Muscle of leg (tissue), 11 donors: Measurements from ENCODE around the gene SAPCD2. TPM values are rescaled to one million over a fixed set of nuclear protein-coding genes. Genes with fewer than 3 reads are reported as not detected.

Experiments
- DNase-seq: peaks from one replicate; pipeline ENCODE4 v3.0.0; 2013
- H3K27ac ChIP-seq: one replicate; pipeline ENCODE4 v1.5.1; 2013; ENCODE audit warnings: mild to moderate bottlenecking, low read length, control low read depth
- H3K27me3 ChIP-seq: one replicate; pipeline ENCODE4 v1.6.1; 2013; ENCODE audit warnings: low read length; ENCODE audit not compliant: control insufficient read depth, insufficient read depth
- H3K36me3 ChIP-seq: one replicate; pipeline ENCODE4 v1.6.1; 2013; ENCODE audit warnings: low read length; ENCODE audit not compliant: control insufficient read depth, insufficient read depth
- H3K4me1 ChIP-seq: one replicate; pipeline ENCODE4 v1.6.1; 2013; ENCODE audit warnings: low read length; ENCODE audit not compliant: control insufficient read depth, insufficient read depth
- H3K4me3 ChIP-seq: one replicate; pipeline ENCODE4 v1.5.1; 2013; ENCODE audit warnings: low read length, control low read depth
- H3K9me3 ChIP-seq: replicated peaks from 2 replicates; pipeline ENCODE4 v1.6.1; 2013; ENCODE audit warnings: low read depth, low read length; ENCODE audit not compliant: control insufficient read depth
- WGBS: methylation state at CpG from one replicate; pipeline ENCODE4 v1.1.5; 2013; ENCODE audit warnings: missing lambda C conversion rate; ENCODE audit not compliant: insufficient coverage; 5-methylcytosine and 5-hydroxymethylcytosine counted together
- polyA plus RNA-seq, 8 donors: library from polyadenylated mRNA; unstranded; fragments of 120-200 nt; gene quantifications; one replicate each; pipeline versions ENCODE4 v1.2.1 to v1.2.3, GENCODE V29; 2013; ENCODE audit warnings: inconsistent platforms in 1 of 8, low replicate concordance in 1 of 8; ENCODE audit not compliant: insufficient read length in 8 of 8, insufficient read depth in 1 of 8
- total RNA-seq: library from RNA; stranded (reverse); fragments of 120-200 nt; gene quantifications from one replicate; pipeline ENCODE4 v1.2.4, GENCODE V29; 2013

SAPCD2 gene
- total and polyA plus RNA-seq, 9 donors = 3.4 to 7.2 (median 5.3) TPM

- DNase-seq = no peak
- Histone ChIP-seq H3K27ac (no peak overlapping the region), H3K36me3 (no peaks in the 10 kb centered on the region), H3K4me3 (no peak overlapping the region), H3K9me3 (no peaks in the 10 kb centered on the region), H3K4me1 (peaks cover 27% of the 10 kb centered on the region), H3K27me3 (peaks cover 10% of the 10 kb centered on the region)
- WGBS = 77% methylated on average over 2 of the region's 2 CpGs
Observed at GRCh38 chr9:137071282-137071681, 925 bp upstream of the SAPCD2 start.

GRCh38 chr9:137070906-137071275, 534 bp upstream of the SAPCD2 start:
- no peaks in the 10 kb centered on the region for H3K9me3 ChIP-seq
- peak; percentile 66 for DNase-seq
- H3K4me1 ChIP-seq = peaks cover 27% of the 10 kb centered on the region
- peak overlapping the region; percentile 35 for H3K4me3 ChIP-seq
- no peaks in the 10 kb centered on the region for H3K36me3 ChIP-seq
- whole genome bisulfite sequencing = 10% methylated on average over 5 of the region's 6 CpGs
- H3K27ac ChIP-seq = no peak overlapping the region
- peaks cover 10% of the 10 kb centered on the region for H3K27me3 ChIP-seq

GRCh38 chr9:137069508-137070091, 757 bp downstream of the SAPCD2 start:
- Histone ChIP-seq H3K36me3 (no peaks in the 10 kb centered on the region), H3K4me1 (peaks cover 27% of the 10 kb centered on the region), H3K27me3 (peaks cover 10% of the 10 kb centered on the region), H3K9me3 (no peaks in the 10 kb centered on the region), H3K4me3 (peak overlapping the region; percentile 30), H3K27ac (no peak overlapping the region)
- no peak for DNase-seq
- 4% methylated on average over 52 of the region's 52 CpGs for WGBS

- Histone ChIP-seq H3K4me3 (peak overlapping the region; percentile 30), H3K36me3 (no peaks in the 10 kb centered on the region), H3K9me3 (no peaks in the 10 kb centered on the region), H3K27me3 (peaks cover 10% of the 10 kb centered on the region), H3K27ac (no peak overlapping the region), H3K4me1 (peaks cover 31% of the 10 kb centered on the region)
- WGBS = 85% methylated on average over 17 of the region's 17 CpGs
- DNase-seq = no peak
Observed at GRCh38 chr9:137068539-137069507, 1.5 kb downstream of the SAPCD2 start.

GRCh38 chr9:137067860-137068538, 2.4 kb downstream of the SAPCD2 start:
- no peak overlapping the region for H3K4me3 ChIP-seq
- 60% methylated on average over 11 of the region's 12 CpGs for WGBS
- DNase-seq = peak; percentile 84
- peaks cover 7% of the 10 kb centered on the region for H3K27me3 ChIP-seq
- H3K9me3 ChIP-seq = no peaks in the 10 kb centered on the region
- no peak overlapping the region for H3K27ac ChIP-seq
- H3K4me1 ChIP-seq = peaks cover 34% of the 10 kb centered on the region
- H3K36me3 ChIP-seq = no peaks in the 10 kb centered on the region

GRCh38 chr9:137066096-137066861, 4.1 kb downstream of the SAPCD2 start:
- Histone ChIP-seq H3K9me3 (no peaks in the 10 kb centered on the region), H3K4me3 (no peak overlapping the region), H3K27ac (no peak overlapping the region), H3K27me3 (peaks cover 7% of the 10 kb centered on the region), H3K4me1 (peaks cover 32% of the 10 kb centered on the region), H3K36me3 (no peaks in the 10 kb centered on the region)
- DNase-seq = no peak
- WGBS = 87% methylated on average over 21 of the region's 26 CpGs

- Histone ChIP-seq H3K4me3 (no peak overlapping the region), H3K27ac (no peak overlapping the region), H3K27me3 (peaks cover 7% of the 10 kb centered on the region), H3K4me1 (peaks cover 25% of the 10 kb centered on the region), H3K9me3 (no peaks in the 10 kb centered on the region), H3K36me3 (no peaks in the 10 kb centered on the region)
- no peak for DNase-seq
- WGBS = 80% methylated on average over 22 of the region's 23 CpGs
Observed at GRCh38 chr9:137065336-137065967, 4.9 kb downstream of the SAPCD2 start.

- H3K27me3 ChIP-seq = peaks cover 7% of the 10 kb centered on the region
- no peak overlapping the region for H3K4me3 ChIP-seq
- DNase-seq = no peak
- 87% methylated on average over 5 of the region's 12 CpGs for WGBS
- no peaks in the 10 kb centered on the region for H3K9me3 ChIP-seq
- no peak overlapping the region for H3K27ac ChIP-seq
- no peaks in the 10 kb centered on the region for H3K36me3 ChIP-seq
- peaks cover 25% of the 10 kb centered on the region for H3K4me1 ChIP-seq
Observed at GRCh38 chr9:137064880-137065164, 5.5 kb downstream of the SAPCD2 start.

GRCh38 chr9:137064027-137064879, 6.1 kb downstream of the SAPCD2 start:
- Histone ChIP-seq H3K4me3 (no peak overlapping the region), H3K36me3 (no peaks in the 10 kb centered on the region), H3K9me3 (no peaks in the 10 kb centered on the region), H3K27me3 (peaks cover 2% of the 10 kb centered on the region), H3K27ac (no peak overlapping the region), H3K4me1 (peaks cover 20% of the 10 kb centered on the region)
- WGBS = 44% methylated on average over 50 of the region's 55 CpGs
- peak; percentile 54 for DNase-seq
